Glomerular visceral epithelial cell (primary cell): ENCODE measurements around the gene GAA.

ENCODE experiments used
- DNase-seq: peaks from one replicate; pipeline ENCODE4 v3.0.0-alpha.2; 2016; ENCODE audit errors: extremely low spot score

The GAA gene

GRCh38 chr17:80104321-80104955 is 3.1 kb downstream of the GAA start:
- DNase-seq: peak; percentile 21

GRCh38 chr17:80104956-80105375 is 3.6 kb downstream of the GAA start:
- DNase-seq: no peak

- DNase-seq: no peak
Observed at GRCh38 chr17:80105762-80106161, 4.4 kb downstream of the GAA start.

GRCh38 chr17:80106176-80106575 is 4.8 kb downstream of the GAA start:
- DNase-seq: no peak

- no peak for DNase-seq
Observed at GRCh38 chr17:80106751-80107150, 5.4 kb downstream of the GAA start.

- DNase-seq: no peak
Observed at GRCh38 chr17:80107231-80108021, 6.0 kb downstream of the GAA start.

- DNase-seq: no peak
Observed at GRCh38 chr17:80108036-80108971, 6.9 kb downstream of the GAA start.

GRCh38 chr17:80109066-80109660 is 7.8 kb downstream of the GAA start:
- DNase-seq: no peak

GRCh38 chr17:80109713-80110446 is 8.5 kb downstream of the GAA start:
- DNase-seq: no peak

GRCh38 chr17:80110447-80110812 is 9.0 kb downstream of the GAA start:
- DNase-seq: no peak

GRCh38 chr17:80110927-80111701 is 9.7 kb downstream of the GAA start:
- DNase-seq: no peak

GRCh38 chr17:80111702-80112470 is 10.5 kb downstream of the GAA start:
- DNase-seq: no peak

GRCh38 chr17:80112471-80113032 is 11.2 kb downstream of the GAA start:
- peak; percentile 24 for DNase-seq

GRCh38 chr17:80113033-80113484 is 11.7 kb downstream of the GAA start:
- DNase-seq: no peak

GRCh38 chr17:80114758-80115157 is 13.4 kb downstream of the GAA start:
- no peak for DNase-seq

GRCh38 chr17:80115159-80115558 is 13.8 kb downstream of the GAA start:
- no peak for DNase-seq

- no peak for DNase-seq
Observed at GRCh38 chr17:80116276-80116920, 15.0 kb downstream of the GAA start.

- DNase-seq: no peak
Observed at GRCh38 chr17:80116921-80117380, 15.6 kb downstream of the GAA start.
